Neural cell (in vitro differentiated cells): ENCODE measurements around the gene UBXN6. TPM values are rescaled to one million over a fixed set of nuclear protein-coding genes. Genes with fewer than 3 reads are reported as not detected.

ENCODE experiments used
- H2AFZ ChIP-seq: fragments of 200-600, 300-800 bp; sonication (generic), shearing (Covaris generic); 2 replicates; pipeline ENCODE4 v1.6.0; 2014; ENCODE audit warnings: low read depth, mild to moderate bottlenecking, antibody characterized with exemption, low read length, moderate library complexity
- H3F3A ChIP-seq: fragments of 200-600 bp; shearing (Covaris generic); 2 replicates; pipeline ENCODE4 v1.6.1; 2016; ENCODE audit warnings: mild to moderate bottlenecking, moderate library complexity, mixed read lengths, antibody characterized with exemption, low read length; ENCODE audit not compliant: insufficient read depth, poor library complexity, severe bottlenecking
- H3K27ac ChIP-seq: fragments of 200-600, 300-800 bp; sonication (generic), shearing (Covaris generic); 2 replicates; pipeline ENCODE4 v1.5.1; 2014; ENCODE audit warnings: mild to moderate bottlenecking, low read length, moderate library complexity
- H3K27me3 ChIP-seq: fragments of 300-800, 200-600 bp; sonication (generic), shearing (Covaris generic); 2 replicates; pipeline ENCODE4 v1.6.0; 2014; ENCODE audit warnings: mild to moderate bottlenecking, low read depth, low read length, moderate library complexity; ENCODE audit not compliant: insufficient read depth
- H3K36me3 ChIP-seq: fragments of 300-800, 200-600 bp; sonication (generic), shearing (Covaris generic); 2 replicates; pipeline ENCODE4 v1.5.1; 2014; ENCODE audit warnings: mild to moderate bottlenecking, antibody characterized with exemption, low read length, moderate library complexity; ENCODE audit not compliant: insufficient read depth
- H3K4me2 ChIP-seq: fragments of 300-800, 200-600 bp; sonication (generic), shearing (Covaris generic); 2 replicates; pipeline ENCODE4 v1.6.0; 2014; ENCODE audit warnings: mild to moderate bottlenecking, low read length
- H3K4me3 ChIP-seq: fragments of 300-800, 200-600 bp; sonication (generic), shearing (Covaris generic); 2 replicates; pipeline ENCODE4 v1.5.1; 2014; ENCODE audit warnings: mild to moderate bottlenecking, low read length, moderate library complexity
- H3K79me2 ChIP-seq: fragments of 200-600 bp; shearing (Covaris generic); replicated peaks from 2 replicates; pipeline ENCODE4 v1.6.0; 2014; ENCODE audit warnings: mild to moderate bottlenecking, low read length, moderate library complexity; ENCODE audit not compliant: insufficient read depth
- H3K9ac ChIP-seq: fragments of 300-800, 200-600 bp; sonication (generic), shearing (Covaris generic); 2 replicates; pipeline ENCODE4 v1.6.1; 2016; ENCODE audit warnings: mild to moderate bottlenecking, low read length, mixed read lengths
- H3K9me2 ChIP-seq: fragments of 200-600 bp; shearing (Covaris generic); 2 replicates; pipeline ENCODE4 v1.6.1; 2016; ENCODE audit warnings: mild to moderate bottlenecking, low read length, mixed read lengths; ENCODE audit not compliant: insufficient read depth
- H3K9me3 ChIP-seq: fragments of 200-600, 300-800 bp; sonication (generic), shearing (Covaris generic); 2 replicates; pipeline ENCODE4 v1.6.1; 2016; ENCODE audit warnings: mild to moderate bottlenecking, mixed run types, low read length, moderate library complexity, mixed read lengths
- H4K20me1 ChIP-seq: fragments of 200-600 bp; shearing (Covaris generic); 2 replicates; pipeline ENCODE4 v1.6.1; 2016; ENCODE audit warnings: mild to moderate bottlenecking, mixed run types; ENCODE audit not compliant: insufficient read depth
- CTCF ChIP-seq: fragments of 450-650 bp; IDR thresholded peaks from 2 replicates; pipeline ENCODE4 v1.5.1; 2014; ENCODE audit warnings: antibody characterized with exemption, mild to moderate bottlenecking, moderate library complexity; ENCODE audit not compliant: poor library complexity, severe bottlenecking
- EP300 ChIP-seq: fragments of 450-650 bp; conservative IDR thresholded peaks from 2 replicates; pipeline ENCODE4 v1.6.1; 2014; ENCODE audit warnings: antibody characterized with exemption, mild to moderate bottlenecking, moderate library complexity; ENCODE audit not compliant: poor library complexity, severe bottlenecking
- EZH2 ChIP-seq: fragments of 200-600, 300-800 bp; shearing (Covaris generic), sonication (generic); IDR thresholded peaks from 2 replicates; pipeline ENCODE4 v1.6.1; 2014; ENCODE audit warnings: antibody characterized with exemption, low read length, borderline replicate concordance, mild to moderate bottlenecking; ENCODE audit not compliant: insufficient read depth, poor library complexity, severe bottlenecking
- MXI1 ChIP-seq: fragments of 450-650 bp; conservative IDR thresholded peaks from 2 replicates; pipeline ENCODE4 v1.6.1; 2014; ENCODE audit warnings: antibody characterized with exemption, mild to moderate bottlenecking; ENCODE audit not compliant: poor library complexity, severe bottlenecking
- POLR2AphosphoS5 ChIP-seq: IDR thresholded peaks from 2 replicates; pipeline ENCODE4 v1.6.1; 2012
- RAD21 ChIP-seq: fragments of 450-650 bp; conservative IDR thresholded peaks from 2 replicates; pipeline ENCODE4 v1.6.1; 2014; ENCODE audit warnings: antibody characterized with exemption, mild to moderate bottlenecking, moderate library complexity
- REST ChIP-seq: IDR thresholded peaks from 2 replicates; pipeline ENCODE4 v1.6.1; 2012; ENCODE audit warnings: borderline replicate concordance
- SMC3 ChIP-seq: fragments of 450-650 bp; conservative IDR thresholded peaks from 2 replicates; pipeline ENCODE4 v1.6.1; 2014; ENCODE audit warnings: antibody characterized with exemption, mild to moderate bottlenecking, moderate library complexity; ENCODE audit not compliant: poor library complexity
- TAF1 ChIP-seq: IDR thresholded peaks from 2 replicates; pipeline ENCODE4 v1.6.1; 2012; ENCODE audit warnings: low read depth
- polyA plus RNA-seq: library from polyadenylated mRNA; depleted of rRNA; stranded (reverse); fragments of >200 nt; gene quantifications from 2 replicates; pipeline ENCODE4 v1.2.3, GENCODE V29; 2014

Gene UBXN6
- polyA plus RNA-seq, 1 donor from 2014 or later = 102 TPM

- no peaks in the 10 kb centered on the region for H4K20me1 ChIP-seq
- H3K9me2 ChIP-seq = no peaks in the 10 kb centered on the region
- H2AFZ ChIP-seq = no peak overlapping the region
- H3K36me3 ChIP-seq = peaks cover 5% of the 10 kb centered on the region
- no peaks in the 10 kb centered on the region for H3K79me2 ChIP-seq
- no peak overlapping the region for H3K27ac ChIP-seq
- no peaks in the 10 kb centered on the region for H3F3A ChIP-seq
- no peak overlapping the region for H3K4me2 ChIP-seq
- H3K4me3 ChIP-seq = no peak overlapping the region
- H3K9ac ChIP-seq = no peak overlapping the region
- TF ChIP-seq RAD21 (no peak), CTCF (no peak), MXI1 (no peak), POLR2AphosphoS5 (no peak), SMC3 (no peak), REST (no peak), EZH2 (no peak)
- H3K27me3 ChIP-seq = no peaks in the 10 kb centered on the region
- H3K9me3 ChIP-seq = no peaks in the 10 kb centered on the region
These were observed 12.5 kb downstream of the UBXN6 start for GRCh38 chr19:4444765-4445741.

- H4K20me1 ChIP-seq = no peaks in the 10 kb centered on the region
- no peak overlapping the region for H3K4me2 ChIP-seq
- H3F3A ChIP-seq = no peaks in the 10 kb centered on the region
- no peaks in the 10 kb centered on the region for H3K9me3 ChIP-seq
- no peak for TF ChIP-seq CTCF
- TF ChIP-seq SMC3 = no peak
- no peak for TF ChIP-seq POLR2AphosphoS5
- no peak for TF ChIP-seq RAD21
- no peak for TF ChIP-seq EP300
- TF ChIP-seq REST = no peak
- no peak for TF ChIP-seq TAF1
- TF ChIP-seq MXI1 = no peak
- TF ChIP-seq EZH2 = no peak
- H3K4me3 ChIP-seq = no peak overlapping the region
- H3K79me2 ChIP-seq = no peaks in the 10 kb centered on the region
- peaks cover 2% of the 10 kb centered on the region for H3K36me3 ChIP-seq
- no peak overlapping the region for H3K9ac ChIP-seq
- no peaks in the 10 kb centered on the region for H3K9me2 ChIP-seq
- H3K27me3 ChIP-seq = no peaks in the 10 kb centered on the region
- no peak overlapping the region for H2AFZ ChIP-seq
- H3K27ac ChIP-seq = no peak overlapping the region
These were observed 13.4 kb downstream of the UBXN6 start for GRCh38 chr19:4443966-4444764.
